Activated CD8-positive, alpha-beta memory T cell treated with anti-CD3 and anti-CD28 coated beads for 24 hours (primary cell): ENCODE data around the gene BATF3.

Experiments used
- DNase-seq: peaks from one replicate; pipeline ENCODE4 v3.0.0-alpha.2; 2020

BATF3 gene

DNA sequence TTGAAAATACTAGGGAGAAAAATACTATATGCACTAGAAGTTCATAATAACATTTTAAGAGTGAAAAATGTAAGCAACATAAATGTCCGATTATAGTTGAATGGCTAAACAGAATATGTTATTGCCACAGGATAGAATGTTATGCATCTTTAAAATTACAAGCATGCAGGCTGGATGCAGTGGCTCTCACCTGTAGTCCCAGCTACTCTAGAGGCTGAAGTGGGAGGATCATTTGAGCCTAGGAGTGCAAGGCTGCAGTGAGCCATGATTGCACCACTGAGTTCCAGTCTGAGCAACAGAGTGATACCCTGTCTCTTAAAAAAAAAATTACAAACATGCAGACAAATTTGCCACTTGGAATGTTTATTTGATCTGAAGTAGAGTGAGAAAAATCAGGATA lies 3.0 kb upstream of the BATF3 start:
- peak; percentile 5 for DNase-seq

DNA sequence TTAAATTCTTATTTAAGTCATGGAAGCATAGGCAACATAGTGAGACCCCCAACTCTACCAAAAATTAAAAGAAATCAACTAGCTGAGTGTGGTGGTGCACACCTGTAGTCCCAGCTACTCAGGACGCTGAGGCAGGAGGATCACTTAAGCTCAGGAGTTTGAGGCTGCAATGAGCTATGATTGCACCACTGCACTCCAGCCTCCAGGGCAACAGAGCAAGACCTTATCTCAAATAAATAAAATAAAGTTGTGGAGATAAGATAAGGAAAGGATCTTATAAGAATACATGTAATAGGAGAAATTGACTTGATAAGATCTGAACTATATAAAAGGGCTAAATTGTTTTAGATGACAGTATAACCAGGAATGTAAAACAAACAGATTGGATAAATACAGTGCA lies 2.3 kb upstream of the BATF3 start:
- DNase-seq = peak; percentile 52

DNA sequence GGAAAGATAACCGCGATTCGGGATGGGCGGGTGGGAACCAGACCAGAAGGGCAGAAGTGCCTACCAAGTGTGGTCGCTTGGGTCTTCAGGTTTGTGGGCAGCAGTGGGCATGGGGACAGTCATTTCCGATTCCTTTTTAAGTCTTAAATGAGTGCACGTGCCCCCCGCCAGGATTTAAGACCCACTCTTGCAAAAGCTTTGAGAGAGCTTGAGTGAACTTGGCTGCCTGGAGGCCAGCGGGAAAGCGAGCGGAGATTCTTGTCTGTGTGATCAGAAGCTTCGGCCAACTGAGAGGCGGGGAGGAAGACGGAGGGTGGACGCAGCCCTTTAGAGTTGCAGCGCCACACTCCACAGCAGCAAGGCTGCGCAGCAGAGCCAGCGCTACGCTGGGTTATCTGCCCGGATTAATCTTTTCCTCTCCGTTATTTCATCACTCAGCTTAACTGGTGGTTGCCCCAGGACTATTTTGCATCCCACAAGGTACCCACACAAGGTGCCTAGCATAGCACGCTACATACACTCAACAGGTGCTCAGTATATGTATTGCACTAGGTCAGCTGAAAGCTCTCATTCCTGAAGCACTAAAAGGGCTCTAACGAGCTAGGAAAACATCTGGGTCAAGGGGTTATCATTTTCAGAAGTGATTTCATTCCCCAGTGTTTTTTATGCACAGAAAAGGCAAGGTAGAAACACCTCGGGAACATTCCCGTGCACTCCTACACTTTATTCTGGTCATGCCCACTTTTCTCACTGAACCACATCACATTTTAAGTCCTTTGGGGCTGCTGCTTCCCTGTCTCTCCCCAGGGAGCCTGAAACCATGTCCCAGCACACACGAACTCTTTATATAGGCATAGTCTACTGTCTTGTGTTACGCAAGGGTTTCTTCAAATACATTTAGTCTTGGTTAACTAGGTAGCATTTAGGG lies 1.5 kb upstream of the BATF3 start:
- peak; percentile 78 for DNase-seq

GRCh38 chr1:212700223-212700891 lies 717 bp upstream of the BATF3 start:
- DNase-seq = peak; percentile 92

DNA sequence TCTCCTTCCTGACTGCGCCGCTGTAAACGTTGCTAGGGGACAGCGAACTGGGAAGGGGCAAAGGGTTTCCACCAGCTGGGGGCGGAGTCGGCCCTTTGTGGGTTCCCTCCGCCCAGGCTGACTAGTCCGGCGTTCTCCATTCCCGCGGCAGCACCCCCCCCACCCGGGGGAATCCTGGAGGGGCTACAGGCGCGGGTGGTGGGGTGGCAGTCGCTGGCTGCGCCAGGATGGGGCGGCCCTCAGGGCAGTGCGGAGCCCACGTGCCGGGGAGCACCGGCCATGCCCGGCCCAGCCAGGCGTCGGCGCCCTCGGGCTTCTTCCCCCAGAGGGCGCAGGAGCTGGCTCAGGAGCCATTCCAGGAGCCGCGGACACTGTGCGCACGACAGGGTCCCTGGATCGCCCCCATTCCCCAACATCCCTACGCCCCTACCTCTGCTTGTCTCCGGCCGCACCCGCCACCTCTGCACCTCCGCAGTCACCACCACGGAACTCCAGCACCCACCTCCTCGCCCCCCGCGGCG lies 476 bp downstream of the BATF3 start:
- peak; percentile 89 for DNase-seq

- DNase-seq = peak; percentile 53
These were observed 1.1 kb downstream of the BATF3 start for GRCh38 chr1:212698467-212699103.

- peak; percentile 51 for DNase-seq
These were observed 2.8 kb downstream of the BATF3 start for GRCh38 chr1:212696721-212697331.

DNA sequence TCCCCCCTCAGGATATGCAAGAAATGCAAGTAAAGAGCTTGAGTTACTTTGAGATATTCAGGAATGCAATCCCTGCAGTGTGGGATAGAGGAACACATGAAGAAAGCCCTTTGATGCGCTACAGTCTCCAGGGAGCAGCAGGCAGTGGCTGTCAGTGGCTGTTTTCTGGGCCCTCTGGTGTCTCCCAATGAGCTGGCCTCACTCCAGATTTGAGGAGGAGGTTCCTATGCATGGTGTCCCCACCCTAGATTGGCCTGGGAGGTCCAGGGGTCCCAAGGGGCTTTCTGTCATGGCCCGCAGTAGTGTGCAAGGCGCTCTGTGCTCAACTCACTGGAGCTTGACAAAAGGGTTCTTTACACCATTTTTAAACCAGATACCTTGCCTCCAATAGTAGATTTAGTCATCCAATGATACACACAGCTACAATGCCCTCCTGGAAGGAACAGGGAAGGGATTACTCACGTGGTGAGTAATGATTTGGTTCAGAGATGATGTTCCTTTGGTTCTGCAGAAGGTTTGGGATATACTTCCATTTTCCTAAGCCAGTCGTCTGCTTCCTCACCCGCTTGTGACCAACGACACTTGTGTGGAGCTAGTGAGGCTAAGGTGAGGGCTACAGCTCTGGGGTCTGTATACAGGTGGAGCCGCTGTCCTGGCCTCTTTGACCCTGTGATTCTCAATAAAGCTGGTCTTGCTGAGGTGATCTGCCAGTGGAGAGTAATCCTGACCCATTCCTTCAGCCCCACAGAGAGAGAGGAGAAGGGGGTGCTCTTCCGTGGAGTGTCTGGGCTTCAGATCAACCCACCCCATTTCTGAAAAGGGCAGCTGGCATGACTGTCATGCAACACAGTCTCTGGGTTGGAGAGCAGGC lies 6.6 kb downstream of the BATF3 start:
- peak; percentile 50 for DNase-seq

GRCh38 chr1:212691561-212692071 lies 8.0 kb downstream of the BATF3 start:
- DNase-seq = no peak

- peak; percentile 42 for DNase-seq
These were observed 8.7 kb downstream of the BATF3 start for GRCh38 chr1:212690816-212691403.

DNA sequence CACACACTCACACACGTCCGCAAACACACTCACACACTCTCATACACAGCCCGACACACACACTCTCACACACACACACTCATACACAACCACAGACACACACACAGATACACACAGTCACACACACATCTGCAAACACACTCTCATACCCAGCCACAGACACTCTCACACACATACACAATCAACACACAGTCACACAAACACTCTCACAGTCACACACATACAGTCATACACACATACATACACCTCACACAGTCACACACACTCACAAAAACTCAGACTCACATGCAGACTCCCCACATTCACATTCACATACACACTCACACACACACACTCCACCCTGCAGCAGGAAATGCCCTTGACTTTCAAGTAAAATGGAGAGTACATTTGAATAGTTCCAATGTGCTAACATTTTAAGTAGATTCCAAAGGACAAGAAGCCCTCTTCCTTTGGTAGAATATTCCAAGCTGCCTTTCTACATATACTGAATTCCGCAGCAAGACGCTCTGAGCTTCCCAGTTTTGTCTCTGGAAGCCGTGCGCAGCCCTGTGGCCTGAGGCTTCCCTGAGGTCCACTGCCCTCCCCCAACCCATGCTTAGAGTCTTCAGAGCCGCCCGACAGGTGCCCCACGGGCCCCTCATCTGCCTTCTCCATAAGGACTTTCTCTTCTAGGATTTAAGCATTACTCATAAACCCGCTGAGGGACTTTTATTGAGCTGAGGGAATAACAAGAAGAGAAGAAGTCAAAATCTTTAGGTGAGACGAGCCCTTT lies 9.7 kb downstream of the BATF3 start:
- peak; percentile 33 for DNase-seq

GRCh38 chr1:212689196-212689725 lies 10.4 kb downstream of the BATF3 start:
- DNase-seq = peak; percentile 19

GRCh38 chr1:212688341-212689047 lies 11.1 kb downstream of the BATF3 start:
- peak; percentile 32 for DNase-seq

GRCh38 chr1:212687811-212688210 lies 11.8 kb downstream of the BATF3 start:
- no peak for DNase-seq

- DNase-seq = no peak
These were observed 13.0 kb downstream of the BATF3 start for GRCh38 chr1:212686591-212686990.

DNA sequence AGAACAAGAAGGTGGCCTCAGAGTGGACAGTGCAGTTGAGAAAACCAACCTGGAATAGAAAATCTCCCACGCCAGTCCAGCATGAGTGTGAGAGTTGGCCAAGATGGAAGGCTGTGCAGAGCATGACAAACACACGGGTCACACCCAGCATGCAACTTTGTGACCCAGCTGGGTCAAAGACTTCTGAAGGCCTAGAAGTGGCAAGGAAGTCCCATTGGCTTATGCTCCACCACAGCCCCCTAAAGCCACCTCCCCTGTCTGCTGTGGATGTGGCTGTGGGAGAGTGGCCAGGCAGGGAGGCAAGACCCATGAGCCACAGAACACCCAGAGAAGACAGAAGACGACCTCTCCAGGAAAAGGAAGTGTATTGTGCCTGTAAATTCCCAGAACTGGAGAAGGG lies 13.6 kb downstream of the BATF3 start:
- DNase-seq = no peak

DNA sequence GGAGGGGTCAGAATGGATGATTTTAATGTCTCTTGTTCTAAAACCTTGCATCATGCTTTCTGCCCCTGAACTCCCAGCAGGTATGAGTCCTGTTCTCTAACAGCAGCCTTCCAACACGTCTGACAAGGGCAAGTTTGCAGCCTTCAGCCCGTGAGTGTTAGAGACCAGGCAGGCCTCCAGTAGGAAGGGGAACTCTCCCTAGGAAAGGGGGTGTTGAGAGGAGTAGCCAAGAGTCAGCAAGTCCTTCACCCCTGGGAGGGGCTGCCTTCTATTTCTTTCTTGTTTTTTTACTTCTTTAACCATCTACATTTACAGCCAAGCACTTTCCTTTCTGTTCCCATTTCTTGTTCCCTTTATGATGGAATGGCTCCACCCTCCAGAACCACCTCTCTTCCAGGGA lies 14.2 kb downstream of the BATF3 start:
- no peak for DNase-seq

DNA sequence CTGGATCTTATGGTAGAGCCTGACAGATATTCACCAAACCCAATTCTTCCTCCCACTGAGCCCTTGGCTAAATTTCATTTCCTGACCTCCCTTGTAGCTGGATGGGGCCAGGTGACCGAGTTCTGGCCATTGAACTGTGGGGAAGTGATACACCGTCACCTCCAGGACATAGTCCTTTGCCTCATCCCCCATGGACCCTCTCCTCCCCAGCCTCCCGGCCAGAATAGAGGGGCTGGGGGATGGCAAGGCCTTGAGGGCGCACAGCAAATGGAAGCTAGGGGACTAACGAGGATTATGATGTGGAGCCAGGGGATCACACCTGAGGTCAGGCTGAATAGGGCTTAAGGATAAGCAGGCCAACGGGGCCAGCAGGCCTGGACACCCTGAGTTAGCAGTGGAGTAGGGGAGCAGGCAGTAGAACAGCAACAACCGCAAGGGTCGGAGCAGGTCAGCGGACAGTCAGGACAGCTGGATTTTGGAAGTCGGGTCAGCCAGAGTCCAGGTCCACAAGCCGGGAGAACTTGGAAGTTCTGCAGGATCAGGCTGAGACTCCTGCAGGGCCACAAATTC lies 15.0 kb downstream of the BATF3 start:
- DNase-seq = no peak

- no peak for DNase-seq
These were observed 15.6 kb downstream of the BATF3 start for GRCh38 chr1:212684076-212684475.
